Fibroblast of lung (primary cell): ENCODE results near the gene SECISBP2L.

ENCODE experiments used
- EZH2 ChIP-seq: IDR thresholded peaks from 2 replicates; pipeline ENCODE4 v1.5.1; 2012; ENCODE audit warnings: low read length, control low read depth, mild to moderate bottlenecking; ENCODE audit errors: missing control alignments
- TF ChIP-seq, protein P1 (sequence below), 2 donors: IDR thresholded peaks in 1 of 2; conservative IDR thresholded peaks in 1 of 2; 1 replicate in 1 of 2; 2 replicates in 1 of 2; pipeline ENCODE4 v1.5.1; 2011 to 2012; ENCODE audit warnings: low read length in 2 of 2, control low read depth in 1 of 2, inconsistent platforms in 1 of 2, low read depth in 1 of 2, mild to moderate bottlenecking in 1 of 2

DNA sequence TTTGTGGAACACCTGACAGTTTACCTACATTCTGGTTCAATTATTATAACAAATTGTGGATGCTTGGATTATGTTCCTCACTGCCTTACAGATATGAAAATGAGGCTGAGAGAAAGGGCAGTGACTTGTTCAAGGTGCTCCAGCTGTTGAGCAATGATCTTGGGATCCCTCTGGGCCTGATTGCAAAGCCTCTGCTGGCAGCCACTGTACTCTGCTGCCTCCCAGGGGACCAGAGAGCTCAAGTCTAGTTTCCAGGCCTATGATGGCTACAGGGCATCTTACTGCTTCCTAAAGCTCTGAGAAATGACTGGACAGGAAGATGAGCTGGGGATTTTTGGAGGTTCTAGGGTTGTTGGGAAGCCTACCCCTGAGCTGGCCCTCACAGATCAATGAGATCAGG, 80.3 kb downstream of the SECISBP2L start:
- TF ChIP-seq, protein P1, sequence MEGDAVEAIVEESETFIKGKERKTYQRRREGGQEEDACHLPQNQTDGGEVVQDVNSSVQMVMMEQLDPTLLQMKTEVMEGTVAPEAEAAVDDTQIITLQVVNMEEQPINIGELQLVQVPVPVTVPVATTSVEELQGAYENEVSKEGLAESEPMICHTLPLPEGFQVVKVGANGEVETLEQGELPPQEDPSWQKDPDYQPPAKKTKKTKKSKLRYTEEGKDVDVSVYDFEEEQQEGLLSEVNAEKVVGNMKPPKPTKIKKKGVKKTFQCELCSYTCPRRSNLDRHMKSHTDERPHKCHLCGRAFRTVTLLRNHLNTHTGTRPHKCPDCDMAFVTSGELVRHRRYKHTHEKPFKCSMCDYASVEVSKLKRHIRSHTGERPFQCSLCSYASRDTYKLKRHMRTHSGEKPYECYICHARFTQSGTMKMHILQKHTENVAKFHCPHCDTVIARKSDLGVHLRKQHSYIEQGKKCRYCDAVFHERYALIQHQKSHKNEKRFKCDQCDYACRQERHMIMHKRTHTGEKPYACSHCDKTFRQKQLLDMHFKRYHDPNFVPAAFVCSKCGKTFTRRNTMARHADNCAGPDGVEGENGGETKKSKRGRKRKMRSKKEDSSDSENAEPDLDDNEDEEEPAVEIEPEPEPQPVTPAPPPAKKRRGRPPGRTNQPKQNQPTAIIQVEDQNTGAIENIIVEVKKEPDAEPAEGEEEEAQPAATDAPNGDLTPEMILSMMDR (conservative IDR thresholded peaks at IDR 0.05 in 1 of 2, IDR thresholded peaks at IDR 0.05 in 1 of 2; ENCODE audit: low read depth in 1 of 2, low read length in 2 of 2), result peak; percentile 32 to 49
- TF ChIP-seq EZH2, result no peak
